ENCODE data around the gene TMSB4X. TPM values are rescaled to one million over a fixed set of nuclear protein-coding genes. Genes with fewer than 3 reads are reported as not detected.
A peak's percentile ranks its signal among the peaks of the same experiment; 100 is the strongest.
"Not testable (repeated sequence)": the region's sequence is repeated elsewhere in the genome, so short reads cannot be mapped to it uniquely, and the experiment has no call there.

Gene TMSB4X
- total RNA-seq, 6 donors from 2014 or later, result 2,646 to 6,090 (median 4,792) TPM

GRCh38 chrX:12973561-12974304 lies 1.2 kb upstream of the TMSB4X start:
- peak overlapping the region; percentile 95 to 98 (median 96) for H3K27ac ChIP-seq

GRCh38 chrX:12974305-12974795 lies 560 bp upstream of the TMSB4X start:
- Histone ChIP-seq H3K27me3 (no peaks in the 10 kb centered on the region), H3K36me3 (peaks cover 0 to 15% (median 1%) of the 10 kb centered on the region in 4 donors), H3K4me3 (peak overlapping the region; percentile 50 to 78 (median 63)), H3K9me3 (no peaks in the 10 kb centered on the region), H3K27ac (peak overlapping the region; percentile 95 to 98 (median 96)), H3K4me1 (peaks cover 3 to 12% (median 7%) of the 10 kb centered on the region in 4 donors)
- DNase-seq (peak; percentile 79 to 87), ATAC-seq (ENCODE audit: low FRiP score in 2 of 2) (peak; percentile 73 to 79)
- no peak for TF ChIP-seq POLR2A (IDR thresholded peaks at IDR 0.05)
- TF ChIP-seq EP300 (IDR thresholded peaks at IDR 0.05), result no peak
- TF ChIP-seq POLR2AphosphoS5 (IDR thresholded peaks at IDR 0.05), result no peak
- no peak for TF ChIP-seq CTCF (IDR thresholded peaks at IDR 0.05)
- WGBS, 2 donors, result 0 to 21% methylated on average over 4 to 13 of the region's 13 CpGs

More at GRCh38 chrX:12973561-12974304, 1.2 kb upstream of the TMSB4X start:
- H3K4me1 ChIP-seq, result peaks cover 3 to 12% (median 7%) of the 10 kb centered on the region in 4 donors
- H3K9me3 ChIP-seq, result no peaks in the 10 kb centered on the region
- TF ChIP-seq CTCF (IDR thresholded peaks at IDR 0.05), result no peak
- H3K4me3 ChIP-seq, result peak overlapping the region in 3 of 4 donors; percentile 50 to 78 (median 71)
- peaks cover 0 to 15% (median 1%) of the 10 kb centered on the region in 4 donors for H3K36me3 ChIP-seq
- 17 to 38% methylated on average over 12 to 19 of the region's 19 CpGs for WGBS, 2 donors
- H3K27me3 ChIP-seq, result no peaks in the 10 kb centered on the region
- ATAC-seq (ENCODE audit: low FRiP score in 2 of 2) (no peak), DNase-seq (peak in 1 of 2 donors; percentile 50)

GRCh38 chrX:12975670-12975965 lies 708 bp downstream of the TMSB4X start:
- TF ChIP-seq POLR2A (IDR thresholded peaks at IDR 0.05) (no peak), EP300 (IDR thresholded peaks at IDR 0.05) (no peak), CTCF (IDR thresholded peaks at IDR 0.05) (no peak), POLR2AphosphoS5 (IDR thresholded peaks at IDR 0.05) (no peak)
- no peaks in the 10 kb centered on the region for H3K27me3 ChIP-seq
- no peaks in the 10 kb centered on the region for H3K9me3 ChIP-seq
- peak overlapping the region; percentile 50 to 78 (median 63) for H3K4me3 ChIP-seq
- 0 to 16% methylated on average over 2 to 21 of the region's 26 CpGs for WGBS, 2 donors
- DNase-seq (peak in 1 of 2 donors; percentile 89), ATAC-seq (ENCODE audit: low FRiP score in 2 of 2) (peak in 1 of 2 donors; percentile 6)
- peaks cover under 1 to 12% (median 5%) of the 10 kb centered on the region in 4 donors for H3K4me1 ChIP-seq
- H3K27ac ChIP-seq, result peak overlapping the region; percentile 95 to 98 (median 96)
- peaks cover 0 to 15% (median 1%) of the 10 kb centered on the region in 4 donors for H3K36me3 ChIP-seq

- ATAC-seq (ENCODE audit: low FRiP score in 2 of 2) (peak in 1 of 2 donors; percentile 20), DNase-seq (peak; percentile 60 to 72)
- 0 to 22% methylated on average over 26 to 34 of the region's 34 CpGs for WGBS, 2 donors
- H3K9me3 ChIP-seq, result no peaks in the 10 kb centered on the region
- peak overlapping the region; percentile 95 to 98 (median 96) for H3K27ac ChIP-seq
- peak overlapping the region; percentile 50 to 78 (median 63) for H3K4me3 ChIP-seq
- TF ChIP-seq POLR2A (IDR thresholded peaks at IDR 0.05), result peak in 1 of 4 donors; percentile 35
- TF ChIP-seq POLR2AphosphoS5 (IDR thresholded peaks at IDR 0.05), result no peak
- TF ChIP-seq EP300 (IDR thresholded peaks at IDR 0.05), result no peak
- H3K4me1 ChIP-seq, result peaks cover 0 to 7% (median 1%) of the 10 kb centered on the region in 4 donors
- H3K36me3 ChIP-seq, result peaks cover 0 to 15% (median 1%) of the 10 kb centered on the region in 4 donors
- no peaks in the 10 kb centered on the region for H3K27me3 ChIP-seq
Observed at GRCh38 chrX:12975991-12976558, 1.2 kb downstream of the TMSB4X start.

- H3K27me3 ChIP-seq; ATAC-seq (ENCODE audit: low FRiP score in 2 of 2); H3K9me3 ChIP-seq; H3K4me1 ChIP-seq; DNase-seq: not testable (repeated sequence)
- H3K36me3 ChIP-seq, result peaks cover 0 to 15% (median 1%) of the 10 kb centered on the region in 4 donors
- H3K4me3 ChIP-seq, result peak overlapping the region; percentile 46 to 78 (median 60)
- H3K27ac ChIP-seq, result peak overlapping the region; percentile 95 to 98 (median 96)
- 1 to 50% methylated on average over 12 of the region's 12 CpGs for WGBS, 2 donors
Observed at GRCh38 chrX:12976819-12977732, 2.2 kb downstream of the TMSB4X start.
